ENCODE data around the gene GPRC5A. TPM values are rescaled to one million over a fixed set of nuclear protein-coding genes. Genes with fewer than 3 reads are reported as not detected.

The GPRC5A gene
- total and polyA plus RNA-seq, 2 of the 8 experiments (the other 6 are each of a cell fraction or from before 2014, with no cell fraction given): 1.0 to 1.4 TPM

- no peak for TF ChIP-seq CHD7 (IDR thresholded peaks at IDR 0.05; ENCODE audit: insufficient replicate concordance, low read length)
- no peak for TF ChIP-seq USF2 (IDR thresholded peaks at IDR 0.05; ENCODE audit: low read length)
- no peak for TF ChIP-seq TCF12 (IDR thresholded peaks at IDR 0.05; ENCODE audit: low read depth, low read length)
Measured at GRCh38 chr12:12859690-12860089, 31.7 kb upstream of the GPRC5A start (continued).
